Naive thymus-derived CD4-positive, alpha-beta T cell (primary cell): ENCODE measurements around the gene SPAG17. TPM values are rescaled to one million over a fixed set of nuclear protein-coding genes. Genes with fewer than 3 reads are reported as not detected.

Experiments used
- ATAC-seq: fragments of 150-1000 bp; cut with Tn5 transposase; 2 replicates; pipeline ENCODE4 v1.10.0; 2021; ENCODE audit warnings: mild to moderate bottlenecking, moderate library complexity
- CTCF ChIA-PET: fragments of 350-600 bp; sonication (Branson Sonifier 250); formaldehyde crosslinking; loops from one replicate; lab custom pipeline; 2021; ENCODE audit warnings: antibody characterized with exemption; lab: Charles Lee
- POLR2A ChIA-PET: fragments of 350-600 bp; sonication (Branson Sonifier 250); formaldehyde crosslinking; loops from one replicate; lab custom pipeline; 2021; ENCODE audit warnings: antibody characterized with exemption, inconsistent platforms; lab: Charles Lee
- DNase-seq, 9 donors: peaks; one replicate each; pipeline versions ENCODE4 v3.0.0 to v3.0.0-alpha.2; 2020 to 2022; ENCODE audit warnings: mixed read lengths in 1 of 9
- H3K27ac ChIP-seq: one replicate; pipeline ENCODE4 v1.7.0; 2013; ENCODE audit warnings: mild to moderate bottlenecking, low read depth, low read length, moderate library complexity
- H3K27me3 ChIP-seq, 2 donors: one replicate each; pipeline ENCODE4 v1.7.0; 2013; ENCODE audit warnings: low read length in 2 of 2, mild to moderate bottlenecking in 2 of 2, moderate library complexity in 2 of 2; ENCODE audit not compliant: control insufficient read depth in 2 of 2, insufficient read depth in 2 of 2
- H3K36me3 ChIP-seq, 3 experiments: 1 replicate in 2 of 3; 2 replicates in 1 of 3; pipeline ENCODE4 v1.7.0; 2013; ENCODE audit warnings: low read length in 3 of 3, mild to moderate bottlenecking in 3 of 3, moderate library complexity in 1 of 3; ENCODE audit not compliant: insufficient read depth in 3 of 3, control insufficient read depth in 2 of 3
- H3K4me1 ChIP-seq, 2 donors: one replicate each; pipeline ENCODE4 v1.7.0; 2013; ENCODE audit warnings: low read length in 2 of 2, mild to moderate bottlenecking in 2 of 2, moderate library complexity in 1 of 2; ENCODE audit not compliant: control insufficient read depth in 2 of 2, insufficient read depth in 2 of 2
- H3K4me3 ChIP-seq: 2 replicates; pipeline ENCODE4 v1.7.0; 2013; ENCODE audit warnings: mild to moderate bottlenecking, low read length
- H3K9me3 ChIP-seq, 3 experiments: 1 replicate in 2 of 3; 2 replicates in 1 of 3; pipeline ENCODE4 v1.7.0; 2013; ENCODE audit warnings: low read length in 3 of 3; ENCODE audit not compliant: control insufficient read depth in 2 of 3
- H3K27ac Mint-ChIP-seq, 9 donors: one replicate each; pipeline ENCODE4 v1.8.0; 2020 to 2022; ENCODE audit warnings: mixed read lengths in 9 of 9, mild to moderate bottlenecking in 8 of 9, moderate library complexity in 5 of 9, inconsistent platforms in 2 of 9
- H3K27me3 Mint-ChIP-seq, 5 donors: one replicate each; pipeline ENCODE4 v1.8.0; 2021 to 2022; ENCODE audit warnings: mixed read lengths in 5 of 5, mild to moderate bottlenecking in 1 of 5
- H3K36me3 Mint-ChIP-seq, 5 donors: one replicate each; pipeline ENCODE4 v1.8.0; 2020 to 2022; ENCODE audit warnings: mixed read lengths in 5 of 5, mild to moderate bottlenecking in 3 of 5, inconsistent platforms in 1 of 5
- H3K4me1 Mint-ChIP-seq, 7 donors: one replicate each; pipeline ENCODE4 v1.8.0; 2020 to 2022; ENCODE audit warnings: mixed read lengths in 7 of 7, mild to moderate bottlenecking in 3 of 7, inconsistent platforms in 1 of 7
- H3K4me3 Mint-ChIP-seq, 10 donors: one replicate each; pipeline ENCODE4 v1.8.0; 2020 to 2022; ENCODE audit warnings: mild to moderate bottlenecking in 10 of 10, mixed read lengths in 10 of 10, moderate library complexity in 6 of 10, inconsistent platforms in 2 of 10
- H3K9me3 Mint-ChIP-seq, 11 donors: one replicate each; pipeline ENCODE4 v1.8.0; 2020 to 2022; ENCODE audit warnings: mixed read lengths in 11 of 11, mild to moderate bottlenecking in 4 of 11, inconsistent platforms in 1 of 11, moderate library complexity in 1 of 11
- intact Hi-C, 2 donors: fragments of 100-400 bp; cut with micrococcal nuclease; formaldehyde crosslinking; loops; one replicate each; pipeline ENCODE4 v1.15.1; 2023
- polyA plus RNA-seq, 2 donors: library from polyadenylated mRNA; unstranded; fragments of 300-500 nt; fragmentation: Illumina TruSeq; gene quantifications; one replicate each; pipeline ENCODE4 v1.2.3, GENCODE V29; 2021
- total RNA-seq, 6 experiments: library from RNA in 5 of 6; stranded (reverse) in 5 of 6; gene quantifications; 1 replicate in 5 of 6; 2 replicates in 1 of 6; pipeline ENCODE4 v1.2.3 and lab custom pipeline; 2021 to 2026

The SPAG17 gene
- total and polyA plus RNA-seq, 7 experiments from 2014 or later, result not detected

DNA sequence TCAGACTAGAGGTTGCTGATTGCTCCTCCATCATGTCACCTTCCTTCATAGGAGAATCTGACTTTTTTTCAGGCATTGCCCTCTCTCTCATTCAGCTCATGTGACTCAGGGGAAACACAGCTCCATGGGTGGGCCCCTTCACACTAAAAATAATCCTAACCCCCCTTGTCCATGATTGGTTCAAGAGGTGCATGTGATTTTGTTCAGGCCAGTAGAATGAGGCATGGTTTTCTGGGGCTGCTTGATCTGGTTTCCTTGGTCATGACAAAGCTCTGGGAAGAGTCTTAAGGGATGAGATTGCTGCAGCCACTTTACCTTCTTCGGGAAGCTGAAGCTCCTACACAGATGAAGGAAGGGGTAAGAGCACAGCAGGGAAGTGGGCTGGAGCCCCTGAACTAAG lies 56.3 kb downstream of the SPAG17 start:
- Histone ChIP-seq H3K9me3 (no peaks in the 10 kb centered on the region), H3K36me3 (no peaks in the 10 kb centered on the region), H3K27ac (no peak overlapping the region), H3K27me3 (no peaks in the 10 kb centered on the region), H3K4me3 (no peak overlapping the region), H3K4me1 (no peaks in the 10 kb centered on the region)
- H3K9me3 Mint-ChIP-seq, result peaks cover 0 to 16% (median 4%) of the 10 kb centered on the region in 11 donors
- H3K27ac Mint-ChIP-seq, result no peak overlapping the region
- no peak for DNase-seq
- peaks cover 0 to 22% (median 15%) of the 10 kb centered on the region in 5 donors for H3K27me3 Mint-ChIP-seq
- no peaks in the 10 kb centered on the region for H3K36me3 Mint-ChIP-seq
- H3K4me3 Mint-ChIP-seq, result no peak overlapping the region
- POLR2A ChIA-PET, result no interaction called here
- intact Hi-C loops, result no loop called here
- peaks cover 0 to 2% (median 0%) of the 10 kb centered on the region in 7 donors for H3K4me1 Mint-ChIP-seq
- no peak for ATAC-seq
- CTCF ChIA-PET, result no interaction called here

DNA sequence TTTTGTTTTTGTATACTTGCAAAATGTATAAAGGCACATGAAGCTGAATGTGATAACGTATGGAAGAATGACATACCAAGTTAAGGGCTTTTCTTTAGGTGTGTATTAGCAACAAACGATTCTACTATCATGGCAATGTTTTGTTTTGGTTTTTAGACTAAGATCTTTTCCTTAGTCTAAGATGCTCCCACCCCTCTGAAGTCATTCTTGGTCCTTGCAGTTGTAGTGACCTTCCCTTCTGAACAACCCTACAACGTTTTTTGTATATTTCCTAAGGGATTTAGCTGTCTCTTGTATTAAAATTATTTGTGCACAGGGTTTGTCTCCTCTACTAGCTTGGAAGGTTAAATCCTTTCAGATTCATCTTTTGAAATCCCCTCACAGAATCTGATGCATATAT lies 61.0 kb downstream of the SPAG17 start:
- Mint-ChIP-seq H3K36me3 (no peaks in the 10 kb centered on the region), H3K4me3 (no peak overlapping the region), H3K27ac (no peak overlapping the region), H3K4me1 (no peaks in the 10 kb centered on the region), H3K27me3 (peaks cover 0 to 8% (median 7%) of the 10 kb centered on the region in 5 donors), H3K9me3 (peaks cover 0 to 8% (median 4%) of the 10 kb centered on the region in 11 donors)
- H3K36me3 ChIP-seq, result no peaks in the 10 kb centered on the region
- DNase-seq (no peak), ATAC-seq (no peak)
- H3K9me3 ChIP-seq, result no peaks in the 10 kb centered on the region
- H3K4me3 ChIP-seq, result no peak overlapping the region
- no peaks in the 10 kb centered on the region for H3K27me3 ChIP-seq
- intact Hi-C loops, result no loop called here
- no peak overlapping the region for H3K27ac ChIP-seq
- ChIA-PET POLR2A (no interaction called here), CTCF (no interaction called here)
- no peaks in the 10 kb centered on the region for H3K4me1 ChIP-seq

DNA sequence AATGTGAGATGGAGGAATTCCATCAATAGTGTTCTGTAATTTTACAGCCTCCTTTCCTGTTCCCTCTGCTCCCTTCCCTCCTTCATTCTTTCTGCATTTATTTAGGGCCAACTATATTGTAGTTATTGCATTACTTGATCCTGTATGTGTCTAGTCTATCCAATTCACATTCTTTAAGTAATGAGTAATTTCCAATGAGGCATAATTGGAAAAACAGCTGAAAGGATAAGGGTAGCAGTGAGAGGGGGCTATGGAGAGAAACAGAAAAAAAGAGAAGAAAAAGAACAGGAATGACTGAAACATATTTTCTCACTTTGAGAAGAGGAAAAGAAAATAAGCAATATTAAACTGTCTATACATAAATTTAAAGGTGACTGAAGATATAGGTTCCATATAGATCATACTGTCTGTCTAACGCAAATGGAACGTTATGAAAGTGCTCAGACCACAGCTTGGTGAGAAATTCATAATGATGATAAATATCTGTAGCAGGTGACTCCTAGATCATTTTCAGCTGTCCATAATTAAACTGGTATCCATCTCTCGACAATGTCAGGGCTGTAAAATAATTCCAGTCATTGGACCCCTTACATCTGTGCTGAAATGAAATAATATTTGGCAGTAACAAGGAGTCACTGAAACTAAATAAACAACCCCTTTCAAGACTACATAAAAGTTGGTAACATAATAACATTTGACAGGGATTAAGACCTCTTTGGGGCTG lies 61.8 kb downstream of the SPAG17 start:
- Histone ChIP-seq H3K27ac (no peak overlapping the region), H3K36me3 (no peaks in the 10 kb centered on the region), H3K9me3 (no peaks in the 10 kb centered on the region), H3K4me1 (no peaks in the 10 kb centered on the region), H3K4me3 (no peak overlapping the region), H3K27me3 (no peaks in the 10 kb centered on the region)
- intact Hi-C loops, result no loop called here
- POLR2A ChIA-PET, result no interaction called here
- H3K36me3 Mint-ChIP-seq, result no peaks in the 10 kb centered on the region
- DNase-seq (no peak), ATAC-seq (no peak)
- H3K9me3 Mint-ChIP-seq, result peaks cover 0 to 9% (median 3%) of the 10 kb centered on the region in 11 donors
- H3K4me1 Mint-ChIP-seq, result no peaks in the 10 kb centered on the region
- no peak overlapping the region for H3K27ac Mint-ChIP-seq
- CTCF ChIA-PET, result no interaction called here
- peaks cover 0 to 11% (median 10%) of the 10 kb centered on the region in 5 donors for H3K27me3 Mint-ChIP-seq
- no peak overlapping the region for H3K4me3 Mint-ChIP-seq

DNA sequence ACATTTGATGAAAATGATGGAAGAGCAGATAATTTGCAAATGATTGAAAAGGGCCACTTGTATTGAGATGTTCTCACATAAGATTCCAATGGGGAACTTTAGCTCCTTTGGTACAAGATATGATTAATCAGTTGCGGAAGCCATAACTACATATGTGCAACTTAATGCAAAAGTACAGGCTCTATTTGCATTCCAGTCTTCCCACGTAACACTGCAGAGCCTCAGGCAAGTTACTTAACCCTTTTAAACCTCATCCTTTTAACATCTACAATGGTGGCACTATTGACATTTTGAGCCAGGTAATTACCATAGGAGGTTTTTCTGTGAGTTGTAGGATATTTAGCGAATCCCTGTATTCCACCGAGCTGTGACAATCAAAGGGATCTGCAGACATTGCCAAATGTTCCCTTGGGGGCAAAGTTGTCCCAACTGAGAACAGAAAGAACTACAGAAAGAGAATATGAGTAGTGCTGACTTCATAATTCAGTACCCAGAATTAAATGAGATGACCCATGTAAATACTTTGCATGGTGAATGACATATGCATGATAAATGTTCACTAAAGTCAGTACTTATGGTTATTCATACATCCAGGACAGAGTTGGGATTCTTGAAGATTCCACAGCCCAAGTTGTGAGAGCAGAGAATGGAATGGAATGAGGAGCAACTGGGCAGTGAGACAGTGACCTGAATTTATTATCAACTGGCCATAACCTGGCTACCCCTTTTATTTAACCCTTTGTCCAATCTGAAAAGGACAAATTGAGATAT lies 62.6 kb downstream of the SPAG17 start:
- H3K27ac ChIP-seq, result no peak overlapping the region
- Mint-ChIP-seq H3K27ac (no peak overlapping the region), H3K4me3 (no peak overlapping the region), H3K9me3 (peaks cover 0 to 9% (median 3%) of the 10 kb centered on the region in 11 donors), H3K4me1 (no peaks in the 10 kb centered on the region), H3K36me3 (no peaks in the 10 kb centered on the region), H3K27me3 (peaks cover 0 to 16% (median 11%) of the 10 kb centered on the region in 5 donors)
- POLR2A ChIA-PET, result no interaction called here
- CTCF ChIA-PET, result no interaction called here
- ATAC-seq (no peak), DNase-seq (no peak)
- H3K4me1 ChIP-seq, result no peaks in the 10 kb centered on the region
- no peak overlapping the region for H3K4me3 ChIP-seq
- H3K36me3 ChIP-seq, result no peaks in the 10 kb centered on the region
- intact Hi-C loops, result no loop called here
- no peaks in the 10 kb centered on the region for H3K9me3 ChIP-seq
- no peaks in the 10 kb centered on the region for H3K27me3 ChIP-seq

DNA sequence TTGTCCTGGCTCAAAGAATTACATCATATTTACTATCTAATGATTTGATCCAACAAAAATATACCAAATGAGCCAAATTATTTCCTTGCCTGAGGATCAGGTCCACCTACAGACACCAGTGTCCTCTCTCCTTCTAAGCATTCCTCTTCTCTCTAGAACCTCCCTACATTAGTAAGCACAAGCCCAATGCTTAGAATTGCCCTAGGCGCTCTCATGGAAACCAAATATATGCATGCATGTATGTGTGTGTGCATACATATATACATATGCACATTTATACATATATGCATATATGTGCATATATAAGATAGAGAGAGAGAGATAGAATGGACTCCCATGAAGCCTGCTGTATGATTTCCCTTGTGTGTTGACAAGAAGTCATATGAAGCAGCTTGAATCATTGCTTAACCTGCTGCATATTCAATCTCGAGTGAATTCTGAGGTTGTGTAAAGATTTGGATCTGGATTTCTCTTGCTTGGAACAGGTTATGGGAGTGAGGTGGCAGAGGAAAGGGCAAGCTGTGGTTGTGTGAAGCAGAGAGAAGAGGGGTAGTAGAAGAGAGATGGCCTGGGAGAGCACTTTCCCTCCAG lies 66.1 kb downstream of the SPAG17 start:
- Mint-ChIP-seq H3K4me3 (no peak overlapping the region), H3K27ac (no peak overlapping the region), H3K4me1 (no peaks in the 10 kb centered on the region), H3K27me3 (peaks cover 0 to 18% (median 14%) of the 10 kb centered on the region in 5 donors), H3K36me3 (no peaks in the 10 kb centered on the region), H3K9me3 (peaks cover 0 to 4% (median 0%) of the 10 kb centered on the region in 11 donors)
- no peaks in the 10 kb centered on the region for H3K4me1 ChIP-seq
- POLR2A ChIA-PET, result no interaction called here
- CTCF ChIA-PET, result no interaction called here
- H3K4me3 ChIP-seq, result no peak overlapping the region
- intact Hi-C loops, result no loop called here
- H3K36me3 ChIP-seq, result no peaks in the 10 kb centered on the region
- DNase-seq (no peak), ATAC-seq (no peak)
- H3K27me3 ChIP-seq, result no peaks in the 10 kb centered on the region
- H3K27ac ChIP-seq, result no peak overlapping the region
- H3K9me3 ChIP-seq, result no peaks in the 10 kb centered on the region

DNA sequence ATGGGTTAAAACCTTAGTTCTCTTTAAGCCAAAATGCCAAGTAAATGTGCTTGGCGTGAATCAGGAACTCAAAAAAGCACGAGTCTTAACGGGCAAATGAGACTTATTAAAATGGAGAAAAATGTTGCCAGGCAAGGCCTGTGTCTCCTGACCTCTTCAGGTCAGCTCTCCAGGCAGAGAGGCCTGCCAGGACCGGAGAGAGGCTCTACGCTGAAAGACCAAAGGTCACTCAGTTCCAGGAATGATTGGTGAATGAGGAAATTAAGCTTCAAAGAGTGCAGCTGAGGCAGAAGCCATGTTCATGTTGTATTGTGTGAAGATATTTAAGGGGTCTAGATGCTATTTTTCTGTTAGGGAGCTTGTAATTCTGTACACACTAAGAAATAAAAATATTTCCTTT lies 66.6 kb downstream of the SPAG17 start:
- H3K9me3 Mint-ChIP-seq, result peaks cover 0 to 4% (median 0%) of the 10 kb centered on the region in 11 donors
- CTCF ChIA-PET, result no interaction called here
- H3K9me3 ChIP-seq, result no peaks in the 10 kb centered on the region
- H3K4me3 ChIP-seq, result no peak overlapping the region
- DNase-seq (no peak), ATAC-seq (no peak)
- no peaks in the 10 kb centered on the region for H3K36me3 ChIP-seq
- no peaks in the 10 kb centered on the region for H3K4me1 Mint-ChIP-seq
- H3K4me3 Mint-ChIP-seq, result no peak overlapping the region
- H3K36me3 Mint-ChIP-seq, result no peaks in the 10 kb centered on the region
- POLR2A ChIA-PET, result no interaction called here
- H3K4me1 ChIP-seq, result no peaks in the 10 kb centered on the region
- H3K27ac Mint-ChIP-seq, result no peak overlapping the region
- no peak overlapping the region for H3K27ac ChIP-seq
- no peaks in the 10 kb centered on the region for H3K27me3 ChIP-seq
- intact Hi-C loops, result no loop called here
- H3K27me3 Mint-ChIP-seq, result peaks cover 0 to 20% (median 15%) of the 10 kb centered on the region in 5 donors
